ENCODE results near the gene RAB13.

The RAB13 gene

GRCh38 chr1:153970346-153970745 is 15.8 kb downstream of the RAB13 start:
- no peak for DNase-seq
- H3K36me3 ChIP-seq = peaks cover 17% of the 10 kb centered on the region
- H3K4me1 ChIP-seq = no peaks in the 10 kb centered on the region
- no peaks in the 10 kb centered on the region for H3K9me3 ChIP-seq
- TF ChIP-seq CTCF (IDR thresholded peaks at IDR 0.05; ENCODE audit: low read depth, low read length) = no peak
- H3K27me3 ChIP-seq = no peaks in the 10 kb centered on the region
- H3K4me3 ChIP-seq (ENCODE audit: low read depth, low read length) = no peak overlapping the region

- Histone ChIP-seq H3K27me3 (no peaks in the 10 kb centered on the region), H3K4me3 (ENCODE audit: low read depth, low read length) (peak overlapping the region; percentile 85), H3K36me3 (peaks cover 5% of the 10 kb centered on the region), H3K4me1 (no peaks in the 10 kb centered on the region), H3K9me3 (no peaks in the 10 kb centered on the region)
- no peak for TF ChIP-seq CTCF (IDR thresholded peaks at IDR 0.05; ENCODE audit: low read depth, low read length)
- no peak for DNase-seq
Observed at GRCh38 chr1:153968972-153969371, 17.2 kb downstream of the RAB13 start.

- DNase-seq = peak; percentile 37
- H3K4me3 ChIP-seq (ENCODE audit: low read depth, low read length) = peak overlapping the region; percentile 85
- H3K27me3 ChIP-seq = no peaks in the 10 kb centered on the region
- TF ChIP-seq CTCF (IDR thresholded peaks at IDR 0.05; ENCODE audit: low read depth, low read length) = no peak
- no peaks in the 10 kb centered on the region for H3K4me1 ChIP-seq
- H3K36me3 ChIP-seq = no peaks in the 10 kb centered on the region; the same call in 1 of the 2 replicates
- H3K9me3 ChIP-seq = no peaks in the 10 kb centered on the region
Observed at GRCh38 chr1:153968408-153968807, 17.7 kb downstream of the RAB13 start.

GRCh38 chr1:153968000-153968363 is 18.2 kb downstream of the RAB13 start:
- Histone ChIP-seq H3K36me3 (no peaks in the 10 kb centered on the region), H3K27me3 (no peaks in the 10 kb centered on the region), H3K4me3 (ENCODE audit: low read depth, low read length) (peak overlapping the region; percentile 85), H3K9me3 (no peaks in the 10 kb centered on the region), H3K4me1 (no peaks in the 10 kb centered on the region)
- no peak for TF ChIP-seq CTCF (IDR thresholded peaks at IDR 0.05; ENCODE audit: low read depth, low read length)
- peak; percentile 35 for DNase-seq

- Histone ChIP-seq H3K9me3 (no peaks in the 10 kb centered on the region), H3K36me3 (no peaks in the 10 kb centered on the region), H3K27me3 (no peaks in the 10 kb centered on the region), H3K4me3 (ENCODE audit: low read depth, low read length) (peak within 1 kb of the TSS; percentile 85), H3K4me1 (no peaks in the 10 kb centered on the region)
- TF ChIP-seq CTCF (IDR thresholded peaks at IDR 0.05; ENCODE audit: low read depth, low read length) = peak; percentile 48
- DNase-seq = peak; percentile 94
Observed at GRCh38 chr1:153967107-153967999, 18.8 kb downstream of the RAB13 start, which contains the start of gene CREB3L4. Gene CREB3L4, plus strand, starts transcription at chr1:153967902. Its CDS starts 624 bp downstream, at chr1:153968526.

- TF ChIP-seq CTCF (IDR thresholded peaks at IDR 0.05; ENCODE audit: low read depth, low read length) = no peak
- no peak for DNase-seq
Observed at GRCh38 chr1:153963850-153964331, 22.2 kb downstream of the RAB13 start.

More at GRCh38 chr1:153963850-153964331, 22.2 kb downstream of the RAB13 start:
- Histone ChIP-seq H3K27me3 (no peaks in the 10 kb centered on the region), H3K4me1 (no peaks in the 10 kb centered on the region), H3K9me3 (no peaks in the 10 kb centered on the region), H3K4me3 (ENCODE audit: low read depth, low read length) (peak overlapping the region; percentile 97), H3K36me3 (peaks cover 3% of the 10 kb centered on the region)
